IMR-90 (cell line): ENCODE measurements around the gene REN. TPM values are rescaled to one million over a fixed set of nuclear protein-coding genes. Genes with fewer than 3 reads are reported as not detected.
A peak's percentile ranks its signal among the peaks of the same experiment; 100 is the strongest.

Experiments used
- ATAC-seq: fragments of 200-7000 bp; cut with Tn5 transposase; 2 replicates; pipeline ENCODE4 v1.9.1; 2020; ENCODE audit warnings: low read depth, mild to moderate bottlenecking, moderate library complexity
- BruUV-seq: library from RNA; stranded (reverse); fragments of 400-500 nt; replicated peaks from 2 replicates; lab custom pipeline; 2021; lab: Mats Ljungman, UMichigan
- CTCF ChIA-PET: fragments of 300-600 bp; formaldehyde crosslinking; extraction: SDS; loops from one replicate; lab custom pipeline; 2021; ENCODE audit warnings: antibody characterized with exemption; lab: Yijun Ruan, JAX
- POLR2A ChIA-PET: fragments of 300-600 bp; sonication (Branson Sonifier 250); formaldehyde crosslinking; loops from one replicate; lab custom pipeline; 2022; ENCODE audit warnings: antibody characterized with exemption; ENCODE audit not compliant: unreplicated experiment; lab: Charles Lee
- DNase-seq: peaks from one replicate; pipeline ENCODE4 v3.0.0; 2013
- H2AFZ ChIP-seq: replicated peaks from 2 replicates; pipeline ENCODE3; 2013; ENCODE audit warnings: low read length, mild to moderate bottlenecking; ENCODE audit not compliant: poor library complexity
- H2AK5ac ChIP-seq: 2 replicates; pipeline ENCODE4 v1.6.1; 2013; ENCODE audit warnings: low read depth, low read length, inconsistent platforms
- H2AK9ac ChIP-seq: replicated peaks from 2 replicates; pipeline ENCODE3; 2013; ENCODE audit warnings: mild to moderate bottlenecking, low read depth, low read length, moderate library complexity; ENCODE audit not compliant: poor library complexity
- H2BK120ac ChIP-seq: 2 replicates; pipeline ENCODE4 v1.6.1; 2013; ENCODE audit warnings: low read depth, low read length, inconsistent platforms
- H2BK15ac ChIP-seq: 3 replicates; pipeline ENCODE4 v1.6.1; 2013; ENCODE audit warnings: low read depth, low read length, inconsistent platforms
- H2BK20ac ChIP-seq: 2 replicates; pipeline ENCODE4 v1.6.1; 2013; ENCODE audit warnings: low read depth, mild to moderate bottlenecking, inconsistent platforms, low read length, moderate library complexity
- H2BK5ac ChIP-seq: 2 replicates; pipeline ENCODE4 v1.6.1; 2013; ENCODE audit warnings: mild to moderate bottlenecking, low read depth, low read length, inconsistent platforms; ENCODE audit not compliant: poor library complexity, severe bottlenecking
- H3K14ac ChIP-seq: replicated peaks from 2 replicates; pipeline ENCODE4 v1.6.1; 2013; ENCODE audit warnings: low read depth, low read length, inconsistent platforms
- H3K18ac ChIP-seq: 2 replicates; pipeline ENCODE4 v1.6.1; 2013; ENCODE audit warnings: low read depth, low read length, control low read depth
- H3K23ac ChIP-seq: 2 replicates; pipeline ENCODE4 v1.6.1; 2013; ENCODE audit warnings: low read depth, low read length, inconsistent platforms
- H3K27ac ChIP-seq: 2 replicates; pipeline ENCODE4 v1.5.1; 2013; ENCODE audit warnings: mild to moderate bottlenecking, control low read depth, low read length; ENCODE audit not compliant: insufficient read depth
- H3K27me3 ChIP-seq: 2 replicates; pipeline ENCODE4 v1.6.1; 2013; ENCODE audit warnings: low read length; ENCODE audit not compliant: control insufficient read depth, insufficient read depth
- H3K36me3 ChIP-seq: 2 replicates; pipeline ENCODE4 v1.6.1; 2013; ENCODE audit warnings: low read length, mixed read lengths; ENCODE audit not compliant: control insufficient read depth, insufficient read depth
- H3K4ac ChIP-seq: 2 replicates; pipeline ENCODE4 v1.6.1; 2013; ENCODE audit warnings: low read depth, low read length, inconsistent platforms
- H3K4me1 ChIP-seq: 2 replicates; pipeline ENCODE4 v1.6.1; 2013; ENCODE audit warnings: low read length, mixed read lengths; ENCODE audit not compliant: control insufficient read depth, insufficient read depth
- H3K4me2 ChIP-seq: 2 replicates; pipeline ENCODE4 v1.6.1; 2013; ENCODE audit warnings: low read depth, mild to moderate bottlenecking, control low read depth, low read length, moderate library complexity
- H3K4me3 ChIP-seq: 2 replicates; pipeline ENCODE4 v1.5.1; 2013; ENCODE audit warnings: low read depth, mild to moderate bottlenecking, control low read depth, low read length, moderate library complexity; ENCODE audit not compliant: insufficient read depth
- H3K56ac ChIP-seq: 2 replicates; pipeline ENCODE4 v1.6.1; 2013; ENCODE audit warnings: low read length, inconsistent platforms; ENCODE audit not compliant: insufficient read depth; ENCODE audit errors: extremely low read depth
- H3K79me1 ChIP-seq, 2 experiments: 2 replicates each; pipeline ENCODE4 v1.6.1; 2013; ENCODE audit warnings: low read length in 2 of 2, inconsistent platforms in 1 of 2, low read depth in 1 of 2
- H3K9ac ChIP-seq: 2 replicates; pipeline ENCODE4 v1.6.1; 2013; ENCODE audit warnings: low read depth, low read length, control low read depth
- H3K9me1 ChIP-seq: 2 replicates; pipeline ENCODE4 v1.6.1; 2013; ENCODE audit warnings: low read length, inconsistent platforms; ENCODE audit not compliant: insufficient read depth
- H3K9me3 ChIP-seq: 2 replicates; pipeline ENCODE4 v1.6.1; 2013; ENCODE audit warnings: low read length; ENCODE audit not compliant: control insufficient read depth, insufficient read depth
- H4K20me1 ChIP-seq: 2 replicates; pipeline ENCODE4 v1.6.1; 2013; ENCODE audit warnings: low read length, inconsistent platforms; ENCODE audit not compliant: insufficient read depth
- H4K5ac ChIP-seq: 2 replicates; pipeline ENCODE4 v1.6.1; 2013; ENCODE audit warnings: mild to moderate bottlenecking, low read depth, low read length, control low read depth
- H4K8ac ChIP-seq, 2 experiments: 2 replicates each; pipeline ENCODE4 v1.6.1; 2013; ENCODE audit warnings: low read depth in 2 of 2, low read length in 2 of 2, control low read depth in 1 of 2, inconsistent platforms in 1 of 2
- H4K91ac ChIP-seq: 2 replicates; pipeline ENCODE4 v1.6.1; 2013; ENCODE audit warnings: low read depth, low read length, inconsistent platforms; ENCODE audit not compliant: insufficient read depth
- BHLHE40 ChIP-seq: fragments of 150-350 bp; IDR thresholded peaks from 2 replicates; pipeline ENCODE4 v1.6.1; 2016; ENCODE audit warnings: mild to moderate bottlenecking, low read depth, low read length
- ELK1 ChIP-seq: fragments of 150-350 bp; IDR thresholded peaks from 2 replicates; pipeline ENCODE4 v1.6.1; 2016; ENCODE audit warnings: low read depth, mild to moderate bottlenecking, low read length, moderate library complexity, borderline replicate concordance
- FOS ChIP-seq: fragments of 150-350 bp; IDR thresholded peaks from 2 replicates; pipeline ENCODE4 v1.6.1; 2016; ENCODE audit warnings: low read depth, low read length
- MAZ ChIP-seq: IDR thresholded peaks from 2 replicates; pipeline ENCODE4 v1.6.1; 2012; ENCODE audit warnings: low read depth, mild to moderate bottlenecking, low read length, improper control_type of control experiment, moderate library complexity, borderline replicate concordance
- NFE2L2 ChIP-seq: fragments of 150-350 bp; IDR thresholded peaks from 2 replicates; pipeline ENCODE4 v1.6.1; 2016; ENCODE audit warnings: low read depth, mild to moderate bottlenecking, low read length
- POLR2A ChIP-seq: IDR thresholded peaks from 2 replicates; pipeline ENCODE4 v1.6.1; 2012; ENCODE audit warnings: mild to moderate bottlenecking, low read depth, low read length
- RAD21 ChIP-seq: IDR thresholded peaks from 2 replicates; pipeline ENCODE4 v1.6.1; 2012; ENCODE audit warnings: low read length, improper control_type of control experiment
- SMC3 ChIP-seq: fragments of 150-350 bp; IDR thresholded peaks from 2 replicates; pipeline ENCODE4 v1.6.1; 2016; ENCODE audit warnings: low read depth, mild to moderate bottlenecking, antibody characterized with exemption, low read length, moderate library complexity
- USF2 ChIP-seq: fragments of 150-350 bp; IDR thresholded peaks from 2 replicates; pipeline ENCODE4 v1.6.1; 2017; ENCODE audit warnings: mild to moderate bottlenecking, antibody characterized with exemption, low read length, low read depth
- WGBS, 2 experiments: methylation state at CpG; one replicate each; pipeline versions ENCODE4 v1.1.5 to v1.1.7; 2013; ENCODE audit warnings: missing lambda C conversion rate in 2 of 2; ENCODE audit not compliant: insufficient read length in 1 of 2; ENCODE audit errors: extremely low coverage in 2 of 2; 5-methylcytosine and 5-hydroxymethylcytosine counted together
- dilution Hi-C: fragments of 300-500 bp; cut with HindIII; formaldehyde crosslinking; loops from one replicate; pipeline ENCODE4 v1.14.3; 2018; ENCODE audit warnings: low sequenced_read_pairs; ENCODE audit not compliant: unreplicated experiment
- in situ Hi-C: fragments of 300-500 bp; cut with MboI; formaldehyde crosslinking; loops from 3 replicates; pipeline ENCODE4 v1.14.3; 2019; ENCODE audit warnings: low sequenced_read_pairs, inconsistent platforms, mixed read lengths
- intact Hi-C: fragments of 100-400 bp; cut with micrococcal nuclease; formaldehyde crosslinking; loops from 2 replicates; pipeline ENCODE4 v1.10.0; 2022
- polyA plus RNA-seq, 3 experiments: library from polyadenylated mRNA; depleted of rRNA; stranded (reverse); fragments of >200 nt; gene quantifications; 2 replicates each; pipeline ENCODE4 v1.2.3, GENCODE V29; 2012; ENCODE audit warnings: low replicate concordance in 1 of 3
- total RNA-seq: library from RNA; depleted of rRNA; stranded (reverse); fragments of >200 nt; gene quantifications from 2 replicates; pipeline ENCODE4 v1.2.3, GENCODE V29; 2012

Gene REN
- total and polyA plus RNA-seq, 2 of the 4 experiments (the other 2 are of a cell fraction): 0.54 to 1.2 TPM

GRCh38 chr1:204128464-204128963, 37.6 kb downstream of the REN start:
- no peak overlapping the region for H3K18ac ChIP-seq
- no peaks in the 10 kb centered on the region for H3K27me3 ChIP-seq
- no TSS peak for BruUV-seq
- no peak overlapping the region for H2BK5ac ChIP-seq
- no peak for DNase-seq
- H4K91ac ChIP-seq: peak overlapping the region; percentile 63
- H3K4me3 ChIP-seq: no peak overlapping the region
- no peak overlapping the region for H3K9ac ChIP-seq
- no peak overlapping the region for H3K56ac ChIP-seq
- WGBS, 2 experiments: 96% methylated on average over 2 of the region's 4 CpGs; no CpG with 5 or more reads in 1 of the 2 experiments
- dilution Hi-C loops: loop anchor here (25.0 kb wide), 1 partner anchor 266 kb away; the partner anchor contains the start of gene SNRPE
- ATAC-seq: no peak
- H3K4me2 ChIP-seq: peak overlapping the region; percentile 20
- H4K5ac ChIP-seq: peak overlapping the region; percentile 1; the same call in 1 of the 2 replicates
- peak overlapping the region; percentile 63 for H2AK5ac ChIP-seq
- H3K27ac ChIP-seq: no peak overlapping the region
- H3K9me3 ChIP-seq: no peaks in the 10 kb centered on the region
- TF ChIP-seq MAZ: no peak
- TF ChIP-seq FOS: no peak
- no peak for TF ChIP-seq ELK1
- TF ChIP-seq NFE2L2: no peak
- no peak for TF ChIP-seq BHLHE40
- no peak for TF ChIP-seq POLR2A
- no peak for TF ChIP-seq SMC3
- TF ChIP-seq USF2: no peak
- TF ChIP-seq RAD21: no peak
- peak overlapping the region; percentile 36; the same call in 1 of the 3 replicates for H2BK15ac ChIP-seq
- H3K23ac ChIP-seq: 0 out of 2 replicates have a peak overlapping the region, but pooled peaks have one; percentile 18
- peak overlapping the region; percentile 62; the same call in 1 of the 2 replicates for H2BK120ac ChIP-seq
- H2AK9ac ChIP-seq: peak overlapping the region; percentile 86
- ChIA-PET POLR2A (no interaction called here), CTCF (interaction anchor here (0.8 to 7.8 kb wide), 5 partner anchors 17 to 285 kb away, joined by 3 to 95 read pairs (median 8); no protein-coding TSS in a partner anchor)
- peak overlapping the region; percentile 74; the same call in 1 of the 2 replicates for H3K14ac ChIP-seq
- intact Hi-C loops: loop anchor here (2.0 kb wide), 1 partner anchor 268 kb away; the partner anchor contains the start of gene SNRPE
- in situ Hi-C loops: loop anchor here (5.0 kb wide), 1 partner anchor 256 kb away; no protein-coding TSS in a partner anchor
- H2BK20ac ChIP-seq: peak overlapping the region; percentile 46
- H2AFZ ChIP-seq: peak overlapping the region; percentile 89
- peaks cover 19% of the 10 kb centered on the region for H3K4me1 ChIP-seq
- H3K79me1 ChIP-seq: no peaks in the 10 kb centered on the region
- H3K4ac ChIP-seq: peak overlapping the region; percentile 61
- H3K36me3 ChIP-seq: peaks cover 4% of the 10 kb centered on the region
- peaks cover 14% of the 10 kb centered on the region for H3K9me1 ChIP-seq
- peak overlapping the region; percentile 34 to 90; a peak in 3 of 4 replicates for H4K8ac ChIP-seq
- H4K20me1 ChIP-seq: no peaks in the 10 kb centered on the region
